Activated CD4-positive, alpha-beta T cell treated with anti-CD3 and anti-CD28 coated beads, Interleukin-2, amount 50 U/mL, for 48 hours (primary cell): ENCODE data around the gene MNAT1.

Experiments
- DNase-seq, 2 experiments: peaks; one replicate each; pipeline ENCODE4 v3.0.0-alpha.2; 2020

Gene MNAT1

GRCh38 chr14:60972295-60972694 is 237.7 kb downstream of the MNAT1 start:
- DNase-seq: no peak

GRCh38 chr14:60973070-60973469 is 238.5 kb downstream of the MNAT1 start:
- no peak for DNase-seq

- no peak for DNase-seq
Measured at GRCh38 chr14:60974090-60974651, 239.6 kb downstream of the MNAT1 start.

- DNase-seq: no peak
Measured at GRCh38 chr14:60975551-60975950, 241.0 kb downstream of the MNAT1 start.

GRCh38 chr14:60977847-60978246 is 243.3 kb downstream of the MNAT1 start:
- DNase-seq: no peak

- peak; percentile 89 to 94 for DNase-seq
Measured at GRCh38 chr14:60980811-60981632, 246.5 kb downstream of the MNAT1 start, which contains the start of the genes SLC38A6 and TRMT5. Gene SLC38A6, plus strand, starts transcription at chr14:60981245. Its CDS starts 33 bp downstream, at chr14:60981278. Gene TRMT5, minus strand, starts transcription at chr14:60981079. Its CDS starts 106 bp downstream, at chr14:60980973.

GRCh38 chr14:60981633-60982455 is 247.3 kb downstream of the MNAT1 start:
- no peak for DNase-seq

GRCh38 chr14:60984196-60984595 is 249.6 kb downstream of the MNAT1 start:
- no peak for DNase-seq

GRCh38 chr14:60986500-60986899 is 251.9 kb downstream of the MNAT1 start:
- DNase-seq: no peak

- no peak for DNase-seq
Measured at GRCh38 chr14:60989599-60989998, 255.0 kb downstream of the MNAT1 start.

GRCh38 chr14:60998617-60999016 is 264.1 kb downstream of the MNAT1 start:
- DNase-seq: no peak

GRCh38 chr14:60999536-60999935 is 265.0 kb downstream of the MNAT1 start:
- DNase-seq: no peak

- DNase-seq: no peak
Measured at GRCh38 chr14:61003571-61003970, 269.0 kb downstream of the MNAT1 start.

GRCh38 chr14:61019537-61019936 is 285.0 kb downstream of the MNAT1 start:
- DNase-seq: no peak
